ENCODE data around the gene MACO1. TPM values are rescaled to one million over a fixed set of nuclear protein-coding genes. Genes with fewer than 3 reads are reported as not detected.
A peak's percentile ranks its signal among the peaks of the same experiment; 100 is the strongest.

The MACO1 gene
- total and polyA plus RNA-seq, 2 of the 13 experiments (the other 11 are each of a cell fraction or from before 2014, with no cell fraction given): 9.7 to 17.0 TPM

- TF ChIP-seq ZNF83 (CRISPR knock-in tag; IDR thresholded peaks at IDR 0.05; ENCODE audit: borderline replicate concordance) (no peak), DNMT3B (CRISPR knock-in tag; conservative IDR thresholded peaks at IDR 0.05) (no peak), NFIB (CRISPR knock-in tag; IDR thresholded peaks at IDR 0.05; ENCODE audit: borderline replicate concordance) (no peak), CERS6 (CRISPR knock-in tag; IDR thresholded peaks at IDR 0.05) (no peak), ZNF33A (CRISPR knock-in tag; IDR thresholded peaks at IDR 0.05; ENCODE audit: borderline replicate concordance) (no peak), NCOA2 (CRISPR knock-in tag; IDR thresholded peaks at IDR 0.05) (peak; percentile 29; the same call in 1 of the 2 replicates), ZC3H13 (CRISPR knock-in tag; IDR thresholded peaks at IDR 0.05) (no peak), ZNF337 (CRISPR knock-in tag; IDR thresholded peaks at IDR 0.05; ENCODE audit: borderline replicate concordance, low read depth) (no peak), HMGA1 (CRISPR knock-in tag; conservative IDR thresholded peaks at IDR 0.05) (no peak), ZNF564 (CRISPR knock-in tag; IDR thresholded peaks at IDR 0.05) (no peak), ZBTB7B (CRISPR knock-in tag; IDR thresholded peaks at IDR 0.05) (no peak), AGO1 (IDR thresholded peaks at IDR 0.05; ENCODE audit: low read depth, low read length, poor library complexity, severe bottlenecking) (no peak), HOXA7 (CRISPR knock-in tag; IDR thresholded peaks at IDR 0.05) (no peak), FIP1L1 (IDR thresholded peaks at IDR 0.05; ENCODE audit: borderline replicate concordance, insufficient read depth, low read depth, low read length) (no peak), ZNF335 (CRISPR knock-in tag; IDR thresholded peaks at IDR 0.05) (no peak), ZNF234 (CRISPR knock-in tag; conservative IDR thresholded peaks at IDR 0.05) (no peak), ZNF207 (IDR thresholded peaks at IDR 0.05; ENCODE audit: borderline replicate concordance) (no peak), MED1 (CRISPR knock-in tag; IDR thresholded peaks at IDR 0.05) (peak; percentile 42; the same call in 1 of the 2 replicates), SMAD3 (CRISPR knock-in tag; IDR thresholded peaks at IDR 0.05) (0 out of 2 replicates have a peak, but pooled peaks have one; percentile 41), CHD4 (IDR thresholded peaks at IDR 0.05; ENCODE audit: borderline replicate concordance, low read length) (no peak), RFXANK (CRISPR knock-in tag; IDR thresholded peaks at IDR 0.05) (no peak), HOMEZ (CRISPR knock-in tag; IDR thresholded peaks at IDR 0.05; ENCODE audit: low read depth) (no peak), ZNF225 (CRISPR knock-in tag; IDR thresholded peaks at IDR 0.05) (no peak), SIX4 (CRISPR knock-in tag; IDR thresholded peaks at IDR 0.05) (peak; percentile 97), ERF (CRISPR knock-in tag; IDR thresholded peaks at IDR 0.05) (no peak), KAT7 (CRISPR knock-in tag; IDR thresholded peaks at IDR 0.05; ENCODE audit: borderline replicate concordance) (no peak), RNF2 (conservative IDR thresholded peaks at IDR 0.05; ENCODE audit: low read depth) (no peak)
- TF ChIP-seq, protein P1, sequence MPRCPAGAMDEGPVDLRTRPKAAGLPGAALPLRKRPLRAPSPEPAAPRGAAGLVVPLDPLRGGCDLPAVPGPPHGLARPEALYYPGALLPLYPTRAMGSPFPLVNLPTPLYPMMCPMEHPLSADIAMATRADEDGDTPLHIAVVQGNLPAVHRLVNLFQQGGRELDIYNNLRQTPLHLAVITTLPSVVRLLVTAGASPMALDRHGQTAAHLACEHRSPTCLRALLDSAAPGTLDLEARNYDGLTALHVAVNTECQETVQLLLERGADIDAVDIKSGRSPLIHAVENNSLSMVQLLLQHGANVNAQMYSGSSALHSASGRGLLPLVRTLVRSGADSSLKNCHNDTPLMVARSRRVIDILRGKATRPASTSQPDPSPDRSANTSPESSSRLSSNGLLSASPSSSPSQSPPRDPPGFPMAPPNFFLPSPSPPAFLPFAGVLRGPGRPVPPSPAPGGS (CRISPR knock-in tag; IDR thresholded peaks at IDR 0.05): no peak
These were observed 28.0 kb downstream of the MACO1 start (continued) for GRCh38 chr1:25458541-25459298.

All from HepG2 (cell line).